GM12878 (cell line): Measurements from ENCODE around the gene SPINK4. TPM values are rescaled to one million over a fixed set of nuclear protein-coding genes. Genes with fewer than 3 reads are reported as not detected.

ENCODE experiments used
- BACH1 ChIP-seq: fragments of 450-650 bp; IDR thresholded peaks from 2 replicates; pipeline ENCODE4 v1.6.1; 2017; ENCODE audit warnings: mild to moderate bottlenecking, borderline replicate concordance
- BMI1 ChIP-seq: fragments of 450-650 bp; IDR thresholded peaks from 2 replicates; pipeline ENCODE4 v1.6.1; 2016; ENCODE audit warnings: mild to moderate bottlenecking, moderate library complexity, borderline replicate concordance
- EP300 ChIP-seq, 2 experiments: fragments of 150-350 bp in 1 of 2; IDR thresholded peaks; 2 replicates each; pipeline ENCODE4 v1.6.1; 2011 to 2012; ENCODE audit warnings: low read depth in 2 of 2, low read length in 2 of 2, borderline replicate concordance in 1 of 2, improper control_type of control experiment in 1 of 2, inconsistent platforms in 1 of 2; ENCODE audit not compliant: control insufficient read depth in 1 of 2
- ETV6 ChIP-seq, 2 experiments: fragments of 450-650 bp in 1 of 2; IDR thresholded peaks in 1 of 2; conservative IDR thresholded peaks in 1 of 2; 2 replicates each; pipeline ENCODE4 v1.6.1; 2014; ENCODE audit warnings: antibody characterized with exemption in 1 of 2, borderline replicate concordance in 1 of 2, low read depth in 1 of 2, mild to moderate bottlenecking in 1 of 2, moderate library complexity in 1 of 2
- GATAD2B ChIP-seq: fragments of 450-650 bp; conservative IDR thresholded peaks from 2 replicates; pipeline ENCODE4 v1.6.1; 2017; ENCODE audit warnings: low read depth, mild to moderate bottlenecking, moderate library complexity
- MEF2A ChIP-seq: IDR thresholded peaks from 2 replicates; pipeline ENCODE4 v1.6.1; 2011; ENCODE audit warnings: low read depth, mild to moderate bottlenecking, low read length, moderate library complexity; ENCODE audit not compliant: insufficient read depth
- MEF2B ChIP-seq: fragments of 450-650 bp; IDR thresholded peaks from 2 replicates; pipeline ENCODE4 v1.6.1; 2018; ENCODE audit warnings: mild to moderate bottlenecking, moderate library complexity; ENCODE audit not compliant: partially characterized antibody, poor library complexity, severe bottlenecking
- MXI1 ChIP-seq: fragments of 150-350 bp; IDR thresholded peaks from 2 replicates; pipeline ENCODE4 v1.6.1; 2011; ENCODE audit warnings: low read depth, mild to moderate bottlenecking, inconsistent platforms, low read length, improper control_type of control experiment
- NBN ChIP-seq: fragments of 450-650 bp; IDR thresholded peaks from 2 replicates; pipeline ENCODE4 v1.6.1; 2016
- NR2C1 ChIP-seq: fragments of 450-650 bp; IDR thresholded peaks from 2 replicates; pipeline ENCODE4 v1.6.1; 2017; ENCODE audit warnings: antibody characterized with exemption, mild to moderate bottlenecking, moderate library complexity
- NRF1 ChIP-seq: conservative IDR thresholded peaks from 2 replicates; pipeline ENCODE4 v1.6.1; 2011; ENCODE audit warnings: mild to moderate bottlenecking, low read depth, low read length, improper control_type of control experiment
- POLR2A ChIP-seq: IDR thresholded peaks from 2 replicates; pipeline ENCODE4 v1.6.1; 2011; ENCODE audit warnings: low read depth, mild to moderate bottlenecking, low read length
- POU2F2 ChIP-seq: IDR thresholded peaks from 3 replicates; pipeline ENCODE4 v1.6.1; 2011; ENCODE audit warnings: low read depth, mild to moderate bottlenecking, low read length, borderline replicate concordance
- RB1 ChIP-seq: fragments of 450-650 bp; formaldehyde crosslinking; IDR thresholded peaks from 2 replicates; pipeline ENCODE4 v1.6.1; 2017; ENCODE audit warnings: mild to moderate bottlenecking, borderline replicate concordance
- SUPT20H ChIP-seq: IDR thresholded peaks from 2 replicates; pipeline ENCODE4 v1.6.1; 2011; ENCODE audit warnings: low read depth, mild to moderate bottlenecking, low read length, moderate library complexity, borderline replicate concordance; ENCODE audit not compliant: control insufficient read depth
- TBL1XR1 ChIP-seq: IDR thresholded peaks from 2 replicates; pipeline ENCODE4 v1.6.1; 2012; ENCODE audit warnings: low read depth, low read length, improper control_type of control experiment
- TCF3 ChIP-seq: IDR thresholded peaks from 2 replicates; pipeline ENCODE4 v1.6.1; 2012; ENCODE audit warnings: low read depth, mild to moderate bottlenecking, low read length, borderline replicate concordance; ENCODE audit not compliant: insufficient read depth
- YBX1 ChIP-seq: fragments of 450-650 bp; IDR thresholded peaks from 2 replicates; pipeline ENCODE4 v1.6.1; 2016; ENCODE audit warnings: antibody characterized with exemption
- ZNF217 ChIP-seq: fragments of 450-650 bp; IDR thresholded peaks from 2 replicates; pipeline ENCODE4 v1.6.1; 2017; ENCODE audit warnings: antibody characterized with exemption, mild to moderate bottlenecking
- ZNF622 ChIP-seq: fragments of 450-650 bp; IDR thresholded peaks from 2 replicates; pipeline ENCODE4 v1.6.1; 2017; ENCODE audit warnings: mild to moderate bottlenecking, inconsistent platforms
- ZZZ3 ChIP-seq: IDR thresholded peaks from 2 replicates; pipeline ENCODE4 v1.6.1; 2011; ENCODE audit warnings: low read depth; ENCODE audit not compliant: control insufficient read depth, insufficient read length
- polyA plus RNA-seq, 11 experiments: library from polyadenylated mRNA; depleted of rRNA in 4 of 11; unstranded in 6 of 11; stranded (reverse) in 5 of 11; fragments of >200 nt; fragmentation: Nextera tagmentation in 4 of 11; fragmentation: Illumina TruSeq in 1 of 11; extraction: Ambion mirVana in 4 of 11; extraction: Trizol in 1 of 11; gene quantifications; 1 replicate in 1 of 11; 2 replicates in 10 of 11; pipeline versions ENCODE4 v1.2.1 to v1.2.3, GENCODE V29; 2011 to 2016; ENCODE audit warnings: inconsistent platforms in 2 of 11, missing spikeins in 2 of 11, low read depth in 1 of 11
- total RNA-seq, 4 experiments: library from RNA; depleted of rRNA in 3 of 4; stranded (reverse); fragments of >200 nt in 3 of 4; fragmentation: Illumina TruSeq in 1 of 4; extraction: Trizol in 1 of 4; gene quantifications; 2 replicates each; pipeline versions ENCODE4 v1.2.1 to v1.2.3, GENCODE V29; 2013 to 2021
- TF ChIP-seq, protein P1 (sequence below): fragments of 150-350 bp; IDR thresholded peaks from 2 replicates; pipeline ENCODE4 v1.6.1; 2014; ENCODE audit warnings: mild to moderate bottlenecking, low read depth, low read length
- TF ChIP-seq, protein P2 (sequence below): IDR thresholded peaks from 2 replicates; pipeline ENCODE4 v1.6.1; 2012; ENCODE audit warnings: low read depth, low read length, improper control_type of control experiment
- TF ChIP-seq, protein P3 (sequence below): IDR thresholded peaks from 2 replicates; pipeline ENCODE4 v1.6.1; 2012; ENCODE audit warnings: low read depth, low read length, improper control_type of control experiment
- TF ChIP-seq, protein P4 (sequence below): IDR thresholded peaks from 2 replicates; pipeline ENCODE4 v1.6.1; 2012; ENCODE audit warnings: mild to moderate bottlenecking, low read depth, low read length

SPINK4 gene
- total and polyA plus RNA-seq, 10 of the 15 experiments (the other 5 are each of a cell fraction or from before 2014, with no cell fraction given): not detected

DNA sequence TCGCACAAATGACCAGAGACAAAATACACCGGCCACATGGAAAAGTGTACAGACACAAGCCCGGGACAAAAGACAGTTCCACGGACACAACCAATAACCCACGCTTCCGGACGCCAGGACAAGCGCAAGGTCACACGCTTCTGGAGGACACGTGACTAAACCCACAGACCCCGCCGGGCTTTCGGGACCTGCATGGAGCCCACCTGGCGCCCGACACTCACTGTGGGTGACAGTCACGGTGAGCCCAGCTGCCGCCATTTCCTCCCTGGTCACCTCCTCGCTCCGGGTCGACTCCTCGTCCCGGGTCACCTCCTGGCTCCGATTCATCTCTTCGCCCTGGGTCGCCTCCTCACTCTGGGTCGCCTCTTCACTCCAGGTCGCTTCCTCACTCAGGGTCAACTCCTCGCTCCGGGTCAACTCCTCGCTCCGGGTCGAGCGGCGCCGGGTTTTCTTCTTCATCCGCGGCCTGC lies 24.1 kb downstream of the SPINK4 start (continued):
- TF ChIP-seq RB1: no peak
- TF ChIP-seq NBN: peak; percentile 31; the same call in 1 of the 2 replicates
- no peak for TF ChIP-seq ZNF217
- no peak for TF ChIP-seq MXI1
- TF ChIP-seq BACH1: no peak
- no peak for TF ChIP-seq ZNF622
- no peak for TF ChIP-seq MEF2A
- no peak for TF ChIP-seq EP300 (IDR thresholded peaks at IDR 0.05; ENCODE audit: borderline replicate concordance in 1 of 2, control insufficient read depth in 1 of 2, low read depth in 2 of 2, low read length in 2 of 2)
- peak; percentile 70 for TF ChIP-seq POLR2A
- TF ChIP-seq, protein P1, sequence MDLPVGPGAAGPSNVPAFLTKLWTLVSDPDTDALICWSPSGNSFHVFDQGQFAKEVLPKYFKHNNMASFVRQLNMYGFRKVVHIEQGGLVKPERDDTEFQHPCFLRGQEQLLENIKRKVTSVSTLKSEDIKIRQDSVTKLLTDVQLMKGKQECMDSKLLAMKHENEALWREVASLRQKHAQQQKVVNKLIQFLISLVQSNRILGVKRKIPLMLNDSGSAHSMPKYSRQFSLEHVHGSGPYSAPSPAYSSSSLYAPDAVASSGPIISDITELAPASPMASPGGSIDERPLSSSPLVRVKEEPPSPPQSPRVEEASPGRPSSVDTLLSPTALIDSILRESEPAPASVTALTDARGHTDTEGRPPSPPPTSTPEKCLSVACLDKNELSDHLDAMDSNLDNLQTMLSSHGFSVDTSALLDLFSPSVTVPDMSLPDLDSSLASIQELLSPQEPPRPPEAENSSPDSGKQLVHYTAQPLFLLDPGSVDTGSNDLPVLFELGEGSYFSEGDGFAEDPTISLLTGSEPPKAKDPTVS: no peak
- TF ChIP-seq ETV6 (conservative IDR thresholded peaks at IDR 0.05 in 1 of 2, IDR thresholded peaks at IDR 0.05 in 1 of 2; ENCODE audit: borderline replicate concordance in 1 of 2, low read depth in 1 of 2): no peak
- TF ChIP-seq POU2F2: no peak
- TF ChIP-seq ZZZ3: no peak
- TF ChIP-seq MEF2B: no peak
- TF ChIP-seq YBX1: no peak
- TF ChIP-seq TBL1XR1: no peak
- TF ChIP-seq SUPT20H: no peak
- TF ChIP-seq NRF1: no peak
- peak; percentile 8; the same call in 1 of the 2 replicates for TF ChIP-seq NR2C1
- TF ChIP-seq, protein P2, sequence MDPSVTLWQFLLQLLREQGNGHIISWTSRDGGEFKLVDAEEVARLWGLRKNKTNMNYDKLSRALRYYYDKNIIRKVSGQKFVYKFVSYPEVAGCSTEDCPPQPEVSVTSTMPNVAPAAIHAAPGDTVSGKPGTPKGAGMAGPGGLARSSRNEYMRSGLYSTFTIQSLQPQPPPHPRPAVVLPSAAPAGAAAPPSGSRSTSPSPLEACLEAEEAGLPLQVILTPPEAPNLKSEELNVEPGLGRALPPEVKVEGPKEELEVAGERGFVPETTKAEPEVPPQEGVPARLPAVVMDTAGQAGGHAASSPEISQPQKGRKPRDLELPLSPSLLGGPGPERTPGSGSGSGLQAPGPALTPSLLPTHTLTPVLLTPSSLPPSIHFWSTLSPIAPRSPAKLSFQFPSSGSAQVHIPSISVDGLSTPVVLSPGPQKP: no peak
- TF ChIP-seq BMI1: no peak
- TF ChIP-seq, protein P3, sequence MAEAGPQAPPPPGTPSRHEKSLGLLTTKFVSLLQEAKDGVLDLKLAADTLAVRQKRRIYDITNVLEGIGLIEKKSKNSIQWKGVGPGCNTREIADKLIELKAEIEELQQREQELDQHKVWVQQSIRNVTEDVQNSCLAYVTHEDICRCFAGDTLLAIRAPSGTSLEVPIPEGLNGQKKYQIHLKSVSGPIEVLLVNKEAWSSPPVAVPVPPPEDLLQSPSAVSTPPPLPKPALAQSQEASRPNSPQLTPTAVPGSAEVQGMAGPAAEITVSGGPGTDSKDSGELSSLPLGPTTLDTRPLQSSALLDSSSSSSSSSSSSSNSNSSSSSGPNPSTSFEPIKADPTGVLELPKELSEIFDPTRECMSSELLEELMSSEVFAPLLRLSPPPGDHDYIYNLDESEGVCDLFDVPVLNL: no peak
- TF ChIP-seq GATAD2B: no peak
- TF ChIP-seq, protein P4, sequence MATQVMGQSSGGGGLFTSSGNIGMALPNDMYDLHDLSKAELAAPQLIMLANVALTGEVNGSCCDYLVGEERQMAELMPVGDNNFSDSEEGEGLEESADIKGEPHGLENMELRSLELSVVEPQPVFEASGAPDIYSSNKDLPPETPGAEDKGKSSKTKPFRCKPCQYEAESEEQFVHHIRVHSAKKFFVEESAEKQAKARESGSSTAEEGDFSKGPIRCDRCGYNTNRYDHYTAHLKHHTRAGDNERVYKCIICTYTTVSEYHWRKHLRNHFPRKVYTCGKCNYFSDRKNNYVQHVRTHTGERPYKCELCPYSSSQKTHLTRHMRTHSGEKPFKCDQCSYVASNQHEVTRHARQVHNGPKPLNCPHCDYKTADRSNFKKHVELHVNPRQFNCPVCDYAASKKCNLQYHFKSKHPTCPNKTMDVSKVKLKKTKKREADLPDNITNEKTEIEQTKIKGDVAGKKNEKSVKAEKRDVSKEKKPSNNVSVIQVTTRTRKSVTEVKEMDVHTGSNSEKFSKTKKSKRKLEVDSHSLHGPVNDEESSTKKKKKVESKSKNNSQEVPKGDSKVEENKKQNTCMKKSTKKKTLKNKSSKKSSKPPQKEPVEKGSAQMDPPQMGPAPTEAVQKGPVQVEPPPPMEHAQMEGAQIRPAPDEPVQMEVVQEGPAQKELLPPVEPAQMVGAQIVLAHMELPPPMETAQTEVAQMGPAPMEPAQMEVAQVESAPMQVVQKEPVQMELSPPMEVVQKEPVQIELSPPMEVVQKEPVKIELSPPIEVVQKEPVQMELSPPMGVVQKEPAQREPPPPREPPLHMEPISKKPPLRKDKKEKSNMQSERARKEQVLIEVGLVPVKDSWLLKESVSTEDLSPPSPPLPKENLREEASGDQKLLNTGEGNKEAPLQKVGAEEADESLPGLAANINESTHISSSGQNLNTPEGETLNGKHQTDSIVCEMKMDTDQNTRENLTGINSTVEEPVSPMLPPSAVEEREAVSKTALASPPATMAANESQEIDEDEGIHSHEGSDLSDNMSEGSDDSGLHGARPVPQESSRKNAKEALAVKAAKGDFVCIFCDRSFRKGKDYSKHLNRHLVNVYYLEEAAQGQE: no peak
- TF ChIP-seq TCF3: no peak
